HEK293 (cell line): ENCODE data around the gene SYT13.

Source experiments
- CTCF ChIA-PET: fragments of 350-600 bp; formaldehyde crosslinking; extraction: SDS; loops from one replicate; lab custom pipeline; 2021; ENCODE audit warnings: antibody characterized with exemption; lab: Yijun Ruan, JAX
- POLR2A ChIA-PET: fragments of 300-600 bp; formaldehyde crosslinking; extraction: SDS; loops from one replicate; lab custom pipeline; 2020; ENCODE audit warnings: antibody characterized with exemption, inconsistent platforms; lab: Yijun Ruan, JAX
- H3K27ac ChIP-seq: fragments of 200-500 bp; sonication (Bioruptor generic); 2 replicates; pipeline ENCODE4 v1.5.1; 2014; ENCODE audit warnings: low read depth, low read length, control low read depth, inconsistent platforms; ENCODE audit errors: extremely low read depth
- H3K36me3 ChIP-seq, 2 experiments: fragments of 200-500 bp in 1 of 2; sonication (Bioruptor generic) in 1 of 2; 1 replicate in 1 of 2; 2 replicates in 1 of 2; pipeline ENCODE4 v1.5.1; 2014 to 2017; ENCODE audit warnings: inconsistent platforms in 2 of 2, low read length in 2 of 2; ENCODE audit not compliant: control insufficient read depth in 2 of 2, insufficient read depth in 1 of 2
- H3K4me1 ChIP-seq: fragments of 200-500 bp; sonication (Bioruptor generic); 2 replicates; pipeline ENCODE4 v1.5.1; 2014; ENCODE audit warnings: mild to moderate bottlenecking, low read length, inconsistent platforms; ENCODE audit not compliant: control insufficient read depth, insufficient read depth
- H3K4me3 ChIP-seq: 2 replicates; pipeline ENCODE4 v1.5.1; 2011; ENCODE audit warnings: low read depth, mild to moderate bottlenecking, control low read depth, low read length, moderate library complexity
- H3K9me3 ChIP-seq: fragments of 200-500 bp; sonication (Bioruptor generic); 2 replicates; pipeline ENCODE4 v1.5.1; 2014; ENCODE audit warnings: low read depth, low read length, inconsistent platforms; ENCODE audit not compliant: control insufficient read depth, insufficient read depth
- EGR2 ChIP-seq: fragments of 450-650 bp; formaldehyde crosslinking; IDR thresholded peaks from 2 replicates; pipeline ENCODE4 v1.5.1; 2016; ENCODE audit warnings: low read depth, missing biosample characterization, missing genetic modification characterization
- YY2 ChIP-seq: fragments of 450-650 bp; formaldehyde crosslinking; IDR thresholded peaks from 2 replicates; pipeline ENCODE4 v1.5.1; 2016; ENCODE audit warnings: missing biosample characterization, missing genetic modification characterization
- ZBTB17 ChIP-seq: fragments of 450-650 bp; formaldehyde crosslinking; IDR thresholded peaks from 2 replicates; pipeline ENCODE4 v1.5.1; 2016; ENCODE audit warnings: missing biosample characterization, missing genetic modification characterization
- ZEB2 ChIP-seq: fragments of 450-650 bp; formaldehyde crosslinking; IDR thresholded peaks from 2 replicates; pipeline ENCODE4 v1.5.1; 2016; ENCODE audit warnings: missing biosample characterization, missing genetic modification characterization
- ZFP69B ChIP-seq: fragments of 450-650 bp; formaldehyde crosslinking; IDR thresholded peaks from 2 replicates; pipeline ENCODE4 v1.5.1; 2016; ENCODE audit warnings: missing biosample characterization, missing genetic modification characterization
- ZNF121 ChIP-seq: fragments of 450-650 bp; formaldehyde crosslinking; IDR thresholded peaks from 2 replicates; pipeline ENCODE4 v1.5.1; 2016; ENCODE audit warnings: missing biosample characterization, missing genetic modification characterization
- ZNF140 ChIP-seq: fragments of 450-650 bp; formaldehyde crosslinking; IDR thresholded peaks from 2 replicates; pipeline ENCODE4 v1.5.1; 2016; ENCODE audit warnings: missing biosample characterization, missing genetic modification characterization
- ZNF184 ChIP-seq: fragments of 450-650 bp; IDR thresholded peaks from 2 replicates; pipeline ENCODE4 v1.5.1; 2018; ENCODE audit warnings: missing biosample characterization, mild to moderate bottlenecking, missing genetic modification characterization
- ZNF2 ChIP-seq: fragments of 450-650 bp; formaldehyde crosslinking; IDR thresholded peaks from 2 replicates; pipeline ENCODE4 v1.5.1; 2016; ENCODE audit warnings: missing biosample characterization, missing genetic modification characterization
- ZNF23 ChIP-seq: fragments of 450-650 bp; formaldehyde crosslinking; IDR thresholded peaks from 2 replicates; pipeline ENCODE4 v1.5.1; 2016; ENCODE audit warnings: missing biosample characterization, missing genetic modification characterization, borderline replicate concordance
- ZNF280D ChIP-seq: fragments of 450-650 bp; formaldehyde crosslinking; IDR thresholded peaks from 2 replicates; pipeline ENCODE4 v1.5.1; 2016; ENCODE audit warnings: missing biosample characterization, missing genetic modification characterization
- ZNF302 ChIP-seq: fragments of 450-650 bp; formaldehyde crosslinking; IDR thresholded peaks from 2 replicates; pipeline ENCODE4 v1.5.1; 2016; ENCODE audit warnings: missing biosample characterization, missing genetic modification characterization, low read depth
- ZNF324 ChIP-seq: fragments of 450-650 bp; formaldehyde crosslinking; IDR thresholded peaks from 2 replicates; pipeline ENCODE4 v1.5.1; 2016; ENCODE audit warnings: missing biosample characterization, missing genetic modification characterization
- ZNF350 ChIP-seq: fragments of 450-650 bp; formaldehyde crosslinking; IDR thresholded peaks from 2 replicates; pipeline ENCODE4 v1.5.0; 2017; ENCODE audit warnings: missing biosample characterization, mild to moderate bottlenecking, missing genetic modification characterization
- ZNF37A ChIP-seq: fragments of 450-650 bp; IDR thresholded peaks from 2 replicates; pipeline ENCODE4 v1.5.1; 2018; ENCODE audit warnings: missing biosample characterization, missing genetic modification characterization
- ZNF529 ChIP-seq: fragments of 450-650 bp; formaldehyde crosslinking; IDR thresholded peaks from 2 replicates; pipeline ENCODE4 v1.5.1; 2017; ENCODE audit warnings: missing genetic modification characterization, missing biosample characterization; ENCODE audit not compliant: insufficient replicate concordance
- ZNF560 ChIP-seq: fragments of 450-650 bp; formaldehyde crosslinking; IDR thresholded peaks from 2 replicates; pipeline ENCODE4 v1.5.1; 2017; ENCODE audit warnings: missing biosample characterization, missing genetic modification characterization, borderline replicate concordance
- ZNF561 ChIP-seq: fragments of 450-650 bp; IDR thresholded peaks from 2 replicates; pipeline ENCODE4 v1.5.1; 2018; ENCODE audit warnings: missing biosample characterization, missing genetic modification characterization, borderline replicate concordance
- ZNF624 ChIP-seq: fragments of 450-650 bp; formaldehyde crosslinking; IDR thresholded peaks from 2 replicates; pipeline ENCODE4 v1.5.1; 2017; ENCODE audit warnings: missing biosample characterization, missing genetic modification characterization
- ZNF654 ChIP-seq: fragments of 450-650 bp; formaldehyde crosslinking; IDR thresholded peaks from 2 replicates; pipeline ENCODE4 v1.5.1; 2016; ENCODE audit warnings: low read depth, missing biosample characterization, missing genetic modification characterization
- ZNF660 ChIP-seq: fragments of 450-650 bp; IDR thresholded peaks from 2 replicates; pipeline ENCODE4 v1.5.1; 2018; ENCODE audit warnings: missing biosample characterization, mild to moderate bottlenecking, missing genetic modification characterization
- ZNF707 ChIP-seq: fragments of 450-650 bp; formaldehyde crosslinking; IDR thresholded peaks from 2 replicates; pipeline ENCODE4 v1.5.1; 2016; ENCODE audit warnings: missing biosample characterization, missing genetic modification characterization
- ZNF768 ChIP-seq: fragments of 450-650 bp; formaldehyde crosslinking; IDR thresholded peaks from 2 replicates; pipeline ENCODE4 v1.5.1; 2018; ENCODE audit warnings: missing biosample characterization, mild to moderate bottlenecking, missing genetic modification characterization
- ZNF777 ChIP-seq: fragments of 450-650 bp; formaldehyde crosslinking; IDR thresholded peaks from 2 replicates; pipeline ENCODE4 v1.5.1; 2017; ENCODE audit warnings: missing biosample characterization, missing genetic modification characterization, borderline replicate concordance
- ZNF785 ChIP-seq: fragments of 450-650 bp; formaldehyde crosslinking; IDR thresholded peaks from 2 replicates; pipeline ENCODE4 v1.5.1; 2016; ENCODE audit warnings: missing biosample characterization, missing genetic modification characterization
- ZNF843 ChIP-seq: fragments of 450-650 bp; formaldehyde crosslinking; IDR thresholded peaks from 2 replicates; pipeline ENCODE4 v1.5.1; 2016; ENCODE audit warnings: missing biosample characterization, missing genetic modification characterization
- ZXDB ChIP-seq: fragments of 450-650 bp; formaldehyde crosslinking; IDR thresholded peaks from 2 replicates; pipeline ENCODE4 v1.5.1; 2016; ENCODE audit warnings: missing biosample characterization, missing genetic modification characterization
- TF ChIP-seq, protein P1 (sequence below): fragments of 450-650 bp; formaldehyde crosslinking; IDR thresholded peaks from 2 replicates; pipeline ENCODE4 v1.5.1; 2017; ENCODE audit warnings: missing biosample characterization, missing genetic modification characterization
- TF ChIP-seq, protein P2 (sequence below): fragments of 450-650 bp; formaldehyde crosslinking; IDR thresholded peaks from 2 replicates; pipeline ENCODE4 v1.5.1; 2016; ENCODE audit warnings: missing biosample characterization, missing genetic modification characterization
- TF ChIP-seq, protein P3 (sequence below): fragments of 450-650 bp; formaldehyde crosslinking; IDR thresholded peaks from 2 replicates; pipeline ENCODE4 v1.5.1; 2017; ENCODE audit warnings: missing biosample characterization, missing genetic modification characterization

Gene SYT13

GRCh38 chr11:45298718-45299117, 12.6 kb upstream of the SYT13 start:
- H3K4me3 ChIP-seq: no peak overlapping the region
- POLR2A ChIA-PET: no interaction called here

DNA sequence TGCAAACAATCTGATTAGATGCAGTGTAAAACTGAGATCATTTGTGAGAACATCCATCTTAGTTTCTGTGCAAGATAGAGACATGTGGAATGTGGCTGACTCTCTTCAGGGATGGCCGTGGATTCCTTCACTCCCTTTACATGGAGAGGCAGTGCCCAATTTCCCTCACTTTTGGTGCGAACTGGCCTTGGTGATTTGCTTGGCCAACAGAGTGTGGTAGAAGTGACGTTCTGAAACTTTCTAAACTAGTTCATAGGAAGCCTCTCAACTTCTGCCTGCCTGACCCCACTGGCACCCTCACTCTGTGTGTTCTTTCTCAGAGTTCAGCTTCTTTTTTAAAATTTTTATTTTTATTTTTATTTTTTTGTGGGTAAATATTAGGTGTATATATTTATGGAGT, 9.9 kb upstream of the SYT13 start:
- CTCF ChIA-PET: interaction anchor here (1.0 to 3.9 kb wide), 4 partner anchors 22 to 359 kb away, joined by 3 to 39 read pairs (median 7); no protein-coding TSS in a partner anchor
- Histone ChIP-seq H3K4me3 (no peak overlapping the region), H3K36me3 (no peaks in the 10 kb centered on the region), H3K4me1 (no peaks in the 10 kb centered on the region), H3K27ac (no peak overlapping the region), H3K9me3 (no peaks in the 10 kb centered on the region)
- POLR2A ChIA-PET: no interaction called here
- TF ChIP-seq ZXDB (no peak), ZNF37A (no peak), ZNF624 (tag by site-specific recombination) (no peak), ZNF529 (tag by site-specific recombination) (no peak), ZNF843 (no peak), ZNF23 (tag by site-specific recombination) (no peak), ZNF707 (tag by site-specific recombination) (no peak), ZNF2 (tag by site-specific recombination) (no peak), ZNF140 (no peak)

More at GRCh38 chr11:45298718-45299117, 12.6 kb upstream of the SYT13 start:
- CTCF ChIA-PET: no interaction called here
- TF ChIP-seq ZNF777 (no peak), ZFP69B (tag by site-specific recombination) (no peak), EGR2 (no peak), ZNF561 (tag by site-specific recombination) (no peak), ZNF560 (tag by site-specific recombination) (no peak), ZNF654 (no peak), ZNF785 (tag by site-specific recombination) (no peak), ZNF302 (no peak), ZBTB17 (tag by site-specific recombination) (no peak), ZNF350 (no peak), YY2 (tag by site-specific recombination) (no peak), ZNF660 (tag by site-specific recombination) (no peak), ZNF121 (tag by site-specific recombination) (no peak), ZEB2 (tag by site-specific recombination) (no peak)
- TF ChIP-seq, protein P1, sequence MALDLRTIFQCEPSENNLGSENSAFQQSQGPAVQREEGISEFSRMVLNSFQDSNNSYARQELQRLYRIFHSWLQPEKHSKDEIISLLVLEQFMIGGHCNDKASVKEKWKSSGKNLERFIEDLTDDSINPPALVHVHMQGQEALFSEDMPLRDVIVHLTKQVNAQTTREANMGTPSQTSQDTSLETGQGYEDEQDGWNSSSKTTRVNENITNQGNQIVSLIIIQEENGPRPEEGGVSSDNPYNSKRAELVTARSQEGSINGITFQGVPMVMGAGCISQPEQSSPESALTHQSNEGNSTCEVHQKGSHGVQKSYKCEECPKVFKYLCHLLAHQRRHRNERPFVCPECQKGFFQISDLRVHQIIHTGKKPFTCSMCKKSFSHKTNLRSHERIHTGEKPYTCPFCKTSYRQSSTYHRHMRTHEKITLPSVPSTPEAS (tag by site-specific recombination): no peak
- Histone ChIP-seq H3K4me1 (no peaks in the 10 kb centered on the region), H3K27ac (no peak overlapping the region), H3K36me3 (no peaks in the 10 kb centered on the region), H3K9me3 (no peaks in the 10 kb centered on the region)

- POLR2A ChIA-PET: no interaction called here
- TF ChIP-seq ZNF324 (tag by site-specific recombination) (no peak), ZNF184 (tag by site-specific recombination) (no peak), ZNF280D (tag by site-specific recombination) (no peak), ZNF768 (tag by site-specific recombination) (no peak)
- TF ChIP-seq, protein P2, sequence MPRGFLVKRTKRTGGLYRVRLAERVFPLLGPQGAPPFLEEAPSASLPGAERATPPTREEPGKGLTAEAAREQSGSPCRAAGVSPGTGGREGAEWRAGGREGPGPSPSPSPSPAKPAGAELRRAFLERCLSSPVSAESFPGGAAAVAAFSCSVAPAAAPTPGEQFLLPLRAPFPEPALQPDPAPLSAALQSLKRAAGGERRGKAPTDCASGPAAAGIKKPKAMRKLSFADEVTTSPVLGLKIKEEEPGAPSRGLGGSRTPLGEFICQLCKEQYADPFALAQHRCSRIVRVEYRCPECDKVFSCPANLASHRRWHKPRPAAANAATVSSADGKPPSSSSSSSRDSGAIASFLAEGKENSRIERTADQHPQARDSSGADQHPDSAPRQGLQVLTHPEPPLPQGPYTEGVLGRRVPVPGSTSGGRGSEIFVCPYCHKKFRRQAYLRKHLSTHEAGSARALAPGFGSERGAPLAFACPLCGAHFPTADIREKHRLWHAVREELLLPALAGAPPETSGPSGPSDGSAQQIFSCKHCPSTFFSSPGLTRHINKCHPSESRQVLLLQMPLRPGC (tag by site-specific recombination): no peak
- TF ChIP-seq, protein P3, sequence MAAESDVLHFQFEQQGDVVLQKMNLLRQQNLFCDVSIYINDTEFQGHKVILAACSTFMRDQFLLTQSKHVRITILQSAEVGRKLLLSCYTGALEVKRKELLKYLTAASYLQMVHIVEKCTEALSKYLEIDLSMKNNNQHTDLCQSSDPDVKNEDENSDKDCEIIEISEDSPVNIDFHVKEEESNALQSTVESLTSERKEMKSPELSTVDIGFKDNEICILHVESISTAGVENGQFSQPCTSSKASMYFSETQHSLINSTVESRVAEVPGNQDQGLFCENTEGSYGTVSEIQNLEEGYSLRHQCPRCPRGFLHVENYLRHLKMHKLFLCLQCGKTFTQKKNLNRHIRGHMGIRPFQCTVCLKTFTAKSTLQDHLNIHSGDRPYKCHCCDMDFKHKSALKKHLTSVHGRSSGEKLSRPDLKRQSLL (tag by site-specific recombination): no peak
These were observed 8.4 kb upstream of the SYT13 start for GRCh38 chr11:45294499-45294898.

More at GRCh38 chr11:45294499-45294898, 8.4 kb upstream of the SYT13 start:
- H3K9me3 ChIP-seq: no peaks in the 10 kb centered on the region
- H3K4me1 ChIP-seq: no peaks in the 10 kb centered on the region
- H3K4me3 ChIP-seq: no peak overlapping the region
- no peaks in the 10 kb centered on the region for H3K36me3 ChIP-seq
- CTCF ChIA-PET: interaction anchor here (0.6 to 3.9 kb wide), 9 partner anchors 42 to 1871 kb away, joined by 3 to 39 read pairs (median 3); no protein-coding TSS in a partner anchor
- H3K27ac ChIP-seq: no peak overlapping the region
